Panc1 (cell line): Measurements from ENCODE around the gene TMEM170A. TPM values are rescaled to one million over a fixed set of nuclear protein-coding genes. Genes with fewer than 3 reads are reported as not detected.

Experiments used
- ATAC-seq: fragments of 200-7000 bp; cut with Tn5 transposase; 2 replicates; pipeline ENCODE4 v1.9.1; 2020; ENCODE audit warnings: mild to moderate bottlenecking, moderate library complexity
- BruUV-seq: library from RNA; stranded (reverse); fragments of 400-500 nt; replicated peaks from 2 replicates; lab custom pipeline; 2021; lab: Mats Ljungman, UMichigan
- CTCF ChIA-PET: fragments of 300-600 bp; sonication (Branson Sonifier 250); formaldehyde crosslinking; loops from one replicate; lab custom pipeline; 2022; ENCODE audit warnings: antibody characterized with exemption; lab: Charles Lee
- POLR2A ChIA-PET: fragments of 300-600 bp; sonication (Branson Sonifier 250); formaldehyde crosslinking; loops from one replicate; lab custom pipeline; 2022; ENCODE audit warnings: antibody characterized with exemption; lab: Charles Lee
- DNase-seq: peaks from one replicate; pipeline ENCODE4 v3.0.0-alpha.2; 2010; ENCODE audit warnings: low read depth, low spot score
- H3K27ac ChIP-seq: 2 replicates; pipeline ENCODE4 v1.5.1; 2011; ENCODE audit warnings: mild to moderate bottlenecking, low read length, inconsistent platforms
- H3K27me3 ChIP-seq: fragments of 200-500 bp; sonication (Bioruptor generic); 2 replicates; pipeline ENCODE4 v1.6.0; 2014; ENCODE audit warnings: low read length, inconsistent platforms; ENCODE audit not compliant: control insufficient read depth, insufficient read depth
- H3K36me3 ChIP-seq: fragments of 200-500 bp; sonication (Bioruptor generic); 2 replicates; pipeline ENCODE4 v1.5.1; 2014; ENCODE audit warnings: inconsistent platforms, mild to moderate bottlenecking, low read length, moderate library complexity; ENCODE audit not compliant: control insufficient read depth, insufficient read depth
- H3K4me1 ChIP-seq: 2 replicates; pipeline ENCODE4 v1.5.1; 2011; ENCODE audit warnings: inconsistent platforms, mild to moderate bottlenecking, low read length, moderate library complexity; ENCODE audit not compliant: control insufficient read depth, insufficient read depth
- H3K4me3 ChIP-seq, 2 experiments: 2 replicates each; pipeline ENCODE4 v1.5.1; 2011 to 2012; ENCODE audit warnings: low read depth in 2 of 2, low read length in 2 of 2, mild to moderate bottlenecking in 2 of 2, inconsistent platforms in 1 of 2, moderate library complexity in 1 of 2
- H3K9me3 ChIP-seq: fragments of 200-500 bp; sonication (Bioruptor generic); 2 replicates; pipeline ENCODE4 v1.5.1; 2014; ENCODE audit warnings: low read depth, mild to moderate bottlenecking, inconsistent platforms, low read length, moderate library complexity; ENCODE audit not compliant: control insufficient read depth, insufficient read depth
- POLR2AphosphoS5 ChIP-seq: IDR thresholded peaks from 2 replicates; pipeline ENCODE4 v1.6.1; 2012; ENCODE audit warnings: mild to moderate bottlenecking, low read depth, low read length, moderate library complexity
- SIN3A ChIP-seq: IDR thresholded peaks from 2 replicates; pipeline ENCODE4 v1.6.1; 2012; ENCODE audit warnings: low read depth, mild to moderate bottlenecking, low read length, moderate library complexity, borderline replicate concordance; ENCODE audit not compliant: insufficient read depth
- TCF7L2 ChIP-seq: IDR thresholded peaks from 2 replicates; pipeline ENCODE4 v1.6.1; 2011; ENCODE audit warnings: mild to moderate bottlenecking, low read depth, low read length, inconsistent platforms
- in situ Hi-C: cut with HindIII; loops from 2 replicates; pipeline ENCODE4 v1.10.0; 2016; ENCODE audit warnings: low sequenced_read_pairs, low pct_unique_long_range_greater_than_20kb
- intact Hi-C: fragments of 100-400 bp; cut with micrococcal nuclease; formaldehyde crosslinking; loops from one replicate; pipeline ENCODE4 v1.10.0; 2022; ENCODE audit not compliant: unreplicated experiment
- total RNA-seq: library from RNA; stranded (reverse); gene quantifications from one replicate; pipeline ENCODE4 v1.2.1, GENCODE V29; 2021; ENCODE audit not compliant: unreplicated experiment
- TF ChIP-seq, protein P1 (sequence below), 2 experiments: IDR thresholded peaks; 2 replicates each; pipeline ENCODE4 v1.6.1; 2011 to 2012; ENCODE audit warnings: low read depth in 2 of 2, control low read depth in 1 of 2, low read length in 1 of 2, mild to moderate bottlenecking in 1 of 2, moderate library complexity in 1 of 2; ENCODE audit not compliant: insufficient read depth in 1 of 2
- TF ChIP-seq, protein P2 (sequence below): fragments of 450-650 bp; IDR thresholded peaks from 2 replicates; pipeline ENCODE4 v1.5.1; 2017; ENCODE audit warnings: mild to moderate bottlenecking

Gene TMEM170A
- total RNA-seq, 1 experiment from 2014 or later: 19.0 TPM

- H3K27me3 ChIP-seq: no peaks in the 10 kb centered on the region
- TF ChIP-seq POLR2AphosphoS5 (no peak), TCF7L2 (no peak), SIN3A (no peak)
- TF ChIP-seq, protein P1, sequence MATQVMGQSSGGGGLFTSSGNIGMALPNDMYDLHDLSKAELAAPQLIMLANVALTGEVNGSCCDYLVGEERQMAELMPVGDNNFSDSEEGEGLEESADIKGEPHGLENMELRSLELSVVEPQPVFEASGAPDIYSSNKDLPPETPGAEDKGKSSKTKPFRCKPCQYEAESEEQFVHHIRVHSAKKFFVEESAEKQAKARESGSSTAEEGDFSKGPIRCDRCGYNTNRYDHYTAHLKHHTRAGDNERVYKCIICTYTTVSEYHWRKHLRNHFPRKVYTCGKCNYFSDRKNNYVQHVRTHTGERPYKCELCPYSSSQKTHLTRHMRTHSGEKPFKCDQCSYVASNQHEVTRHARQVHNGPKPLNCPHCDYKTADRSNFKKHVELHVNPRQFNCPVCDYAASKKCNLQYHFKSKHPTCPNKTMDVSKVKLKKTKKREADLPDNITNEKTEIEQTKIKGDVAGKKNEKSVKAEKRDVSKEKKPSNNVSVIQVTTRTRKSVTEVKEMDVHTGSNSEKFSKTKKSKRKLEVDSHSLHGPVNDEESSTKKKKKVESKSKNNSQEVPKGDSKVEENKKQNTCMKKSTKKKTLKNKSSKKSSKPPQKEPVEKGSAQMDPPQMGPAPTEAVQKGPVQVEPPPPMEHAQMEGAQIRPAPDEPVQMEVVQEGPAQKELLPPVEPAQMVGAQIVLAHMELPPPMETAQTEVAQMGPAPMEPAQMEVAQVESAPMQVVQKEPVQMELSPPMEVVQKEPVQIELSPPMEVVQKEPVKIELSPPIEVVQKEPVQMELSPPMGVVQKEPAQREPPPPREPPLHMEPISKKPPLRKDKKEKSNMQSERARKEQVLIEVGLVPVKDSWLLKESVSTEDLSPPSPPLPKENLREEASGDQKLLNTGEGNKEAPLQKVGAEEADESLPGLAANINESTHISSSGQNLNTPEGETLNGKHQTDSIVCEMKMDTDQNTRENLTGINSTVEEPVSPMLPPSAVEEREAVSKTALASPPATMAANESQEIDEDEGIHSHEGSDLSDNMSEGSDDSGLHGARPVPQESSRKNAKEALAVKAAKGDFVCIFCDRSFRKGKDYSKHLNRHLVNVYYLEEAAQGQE (IDR thresholded peaks at IDR 0.05; ENCODE audit: insufficient read depth in 1 of 2, low read depth in 2 of 2, low read length in 1 of 2): no peak
- TF ChIP-seq, protein P2, sequence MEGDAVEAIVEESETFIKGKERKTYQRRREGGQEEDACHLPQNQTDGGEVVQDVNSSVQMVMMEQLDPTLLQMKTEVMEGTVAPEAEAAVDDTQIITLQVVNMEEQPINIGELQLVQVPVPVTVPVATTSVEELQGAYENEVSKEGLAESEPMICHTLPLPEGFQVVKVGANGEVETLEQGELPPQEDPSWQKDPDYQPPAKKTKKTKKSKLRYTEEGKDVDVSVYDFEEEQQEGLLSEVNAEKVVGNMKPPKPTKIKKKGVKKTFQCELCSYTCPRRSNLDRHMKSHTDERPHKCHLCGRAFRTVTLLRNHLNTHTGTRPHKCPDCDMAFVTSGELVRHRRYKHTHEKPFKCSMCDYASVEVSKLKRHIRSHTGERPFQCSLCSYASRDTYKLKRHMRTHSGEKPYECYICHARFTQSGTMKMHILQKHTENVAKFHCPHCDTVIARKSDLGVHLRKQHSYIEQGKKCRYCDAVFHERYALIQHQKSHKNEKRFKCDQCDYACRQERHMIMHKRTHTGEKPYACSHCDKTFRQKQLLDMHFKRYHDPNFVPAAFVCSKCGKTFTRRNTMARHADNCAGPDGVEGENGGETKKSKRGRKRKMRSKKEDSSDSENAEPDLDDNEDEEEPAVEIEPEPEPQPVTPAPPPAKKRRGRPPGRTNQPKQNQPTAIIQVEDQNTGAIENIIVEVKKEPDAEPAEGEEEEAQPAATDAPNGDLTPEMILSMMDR: no peak
- DNase-seq (no peak), ATAC-seq (peak; percentile 81)
- intact Hi-C loops (no loop called here), in situ Hi-C loops (no loop called here)
- 0 out of 2 replicates have a peak, but pooled peaks cover 5% of the 10 kb centered on the region for H3K4me1 ChIP-seq
- BruUV-seq: no TSS peak
- no peak overlapping the region for H3K4me3 ChIP-seq
- no peak overlapping the region for H3K27ac ChIP-seq
- H3K9me3 ChIP-seq: no peaks in the 10 kb centered on the region
- ChIA-PET CTCF (no interaction called here), POLR2A (no interaction called here)
- no peaks in the 10 kb centered on the region for H3K36me3 ChIP-seq
Observed at GRCh38 chr16:75491876-75492275, 27.4 kb upstream of the TMEM170A start.

- Histone ChIP-seq H3K9me3 (no peaks in the 10 kb centered on the region), H3K4me3 (no peak overlapping the region), H3K36me3 (no peaks in the 10 kb centered on the region), H3K27me3 (no peaks in the 10 kb centered on the region), H3K27ac (no peak overlapping the region), H3K4me1 (0 out of 2 replicates have a peak, but pooled peaks cover 5% of the 10 kb centered on the region)
- POLR2A ChIA-PET: no interaction called here
- intact Hi-C loops (no loop called here), in situ Hi-C loops (no loop called here)
- CTCF ChIA-PET: no interaction called here
- DNase-seq (no peak), ATAC-seq (no peak)
- TF ChIP-seq, protein P2: no peak
- TF ChIP-seq, protein P1 (IDR thresholded peaks at IDR 0.05; ENCODE audit: insufficient read depth in 1 of 2, low read depth in 2 of 2, low read length in 1 of 2): no peak
- TF ChIP-seq SIN3A (no peak), TCF7L2 (no peak), POLR2AphosphoS5 (no peak)
- BruUV-seq: no TSS peak
Observed at GRCh38 chr16:75488322-75488721, 23.8 kb upstream of the TMEM170A start.
